Suprapubic skin (tissue), 4 donors: ENCODE data around the gene BAG5. TPM values are rescaled to one million over a fixed set of nuclear protein-coding genes. Genes with fewer than 3 reads are reported as not detected.

Experiments
- DNase-seq, 2 donors: peaks; one replicate each; pipeline ENCODE4 v3.0.0-alpha.2; 2019; ENCODE audit warnings: low spot score in 2 of 2
- H3K27ac ChIP-seq: fragments of 200-600 bp; sonication (generic); one replicate; pipeline ENCODE4 v1.5.1; 2019
- H3K27me3 ChIP-seq: fragments of 200-600 bp; sonication (generic); one replicate; pipeline ENCODE4 v1.5.1; 2019
- H3K36me3 ChIP-seq: fragments of 200-600 bp; sonication (generic); one replicate; pipeline ENCODE4 v1.5.1; 2019
- H3K4me1 ChIP-seq: fragments of 200-600 bp; sonication (generic); one replicate; pipeline ENCODE4 v1.5.1; 2019
- H3K4me3 ChIP-seq: fragments of 200-600 bp; sonication (generic); one replicate; pipeline ENCODE4 v1.5.1; 2019; ENCODE audit warnings: mild to moderate bottlenecking
- H3K9me3 ChIP-seq: fragments of 200-600 bp; sonication (generic); one replicate; pipeline ENCODE4 v1.5.1; 2019
- CTCF ChIP-seq, 2 donors: fragments of 200-600 bp in 1 of 2; fragments of 450-650 bp in 1 of 2; sonication (generic) in 1 of 2; IDR thresholded peaks; one replicate each; pipeline ENCODE4 v1.5.1; 2016 to 2019; ENCODE audit warnings: antibody characterized with exemption in 2 of 2, mild to moderate bottlenecking in 1 of 2, moderate library complexity in 1 of 2
- EP300 ChIP-seq: sonication (generic); formaldehyde crosslinking; IDR thresholded peaks from one replicate; pipeline ENCODE4 v1.6.1; 2017; ENCODE audit warnings: antibody characterized with exemption
- POLR2A ChIP-seq, 2 donors: fragments of 450-650 bp; IDR thresholded peaks; one replicate each; pipeline ENCODE4 v1.6.1; 2017; ENCODE audit warnings: antibody characterized with exemption in 2 of 2, mild to moderate bottlenecking in 2 of 2, moderate library complexity in 2 of 2
- POLR2AphosphoS5 ChIP-seq, 3 donors: sonication (generic); formaldehyde crosslinking; IDR thresholded peaks; one replicate each; pipeline ENCODE4 v1.6.1; 2017; ENCODE audit warnings: antibody characterized with exemption in 3 of 3
- WGBS: methylation state at CpG from one replicate; pipeline ENCODE4 v1.1.5; 2018; 5-methylcytosine and 5-hydroxymethylcytosine counted together
- total RNA-seq, 4 donors: library from RNA; depleted of rRNA; stranded (reverse); fragments of >200 nt; gene quantifications; one replicate each; pipeline ENCODE4 v1.1.0, GENCODE V29; 2016

Gene BAG5
- total RNA-seq, 4 donors from 2014 or later, result 30.2 to 55.1 (median 39.9) TPM

- no peaks in the 10 kb centered on the region for H3K36me3 ChIP-seq
- no peaks in the 10 kb centered on the region for H3K27me3 ChIP-seq
- no peaks in the 10 kb centered on the region for H3K9me3 ChIP-seq
- H3K4me1 ChIP-seq, result peaks cover 85% of the 10 kb centered on the region
- no peak overlapping the region for H3K4me3 ChIP-seq
- DNase-seq, result peak in 1 of 2 donors; percentile 69
- 88% methylated on average over 17 of the region's 29 CpGs for WGBS
- H3K27ac ChIP-seq, result no peak overlapping the region
- no peak for TF ChIP-seq CTCF (IDR thresholded peaks at IDR 0.05)
Observed at GRCh38 chr14:103545219-103545914, 17.1 kb downstream of the BAG5 start.

GRCh38 chr14:103544388-103545218, 17.9 kb downstream of the BAG5 start:
- peak overlapping the region; percentile 1 for H3K27ac ChIP-seq
- no peaks in the 10 kb centered on the region for H3K9me3 ChIP-seq
- 86% methylated on average over 4 of the region's 35 CpGs for WGBS
- peaks cover 85% of the 10 kb centered on the region for H3K4me1 ChIP-seq
- H3K36me3 ChIP-seq, result no peaks in the 10 kb centered on the region
- no peak overlapping the region for H3K4me3 ChIP-seq
- TF ChIP-seq POLR2A (IDR thresholded peaks at IDR 0.05) (no peak), POLR2AphosphoS5 (IDR thresholded peaks at IDR 0.05) (no peak)
- DNase-seq, result peak in 1 of 2 donors; percentile 58
- no peaks in the 10 kb centered on the region for H3K27me3 ChIP-seq

GRCh38 chr14:103543721-103544387, 18.6 kb downstream of the BAG5 start:
- no CpG with 5 or more reads among the region's 19 CpGs for WGBS
- TF ChIP-seq CTCF (IDR thresholded peaks at IDR 0.05), result no peak
- H3K4me3 ChIP-seq, result no peak overlapping the region

GRCh38 chr14:103543140-103543539, 19.3 kb downstream of the BAG5 start:
- no peak for DNase-seq
- H3K4me3 ChIP-seq, result no peak overlapping the region

More at GRCh38 chr14:103543721-103544387, 18.6 kb downstream of the BAG5 start:
- no peaks in the 10 kb centered on the region for H3K36me3 ChIP-seq
- no peak for DNase-seq
- no peaks in the 10 kb centered on the region for H3K27me3 ChIP-seq
- H3K27ac ChIP-seq, result peak overlapping the region; percentile 1
- H3K9me3 ChIP-seq, result no peaks in the 10 kb centered on the region
- peaks cover 85% of the 10 kb centered on the region for H3K4me1 ChIP-seq

GRCh38 chr14:103542605-103543088, 19.8 kb downstream of the BAG5 start:
- no peak for DNase-seq
- H3K9me3 ChIP-seq, result no peaks in the 10 kb centered on the region
- TF ChIP-seq POLR2A (IDR thresholded peaks at IDR 0.05), result no peak
- no peak for TF ChIP-seq POLR2AphosphoS5 (IDR thresholded peaks at IDR 0.05)
- TF ChIP-seq EP300, result no peak
- TF ChIP-seq CTCF (IDR thresholded peaks at IDR 0.05), result no peak
- no peaks in the 10 kb centered on the region for H3K36me3 ChIP-seq
- H3K4me1 ChIP-seq, result peaks cover 88% of the 10 kb centered on the region
- H3K27me3 ChIP-seq, result no peaks in the 10 kb centered on the region
- 19% methylated on average over 5 of the region's 18 CpGs for WGBS
- peak overlapping the region; percentile 65 for H3K27ac ChIP-seq
- no peak overlapping the region for H3K4me3 ChIP-seq

More at GRCh38 chr14:103543140-103543539, 19.3 kb downstream of the BAG5 start:
- TF ChIP-seq CTCF (IDR thresholded peaks at IDR 0.05) (no peak), POLR2AphosphoS5 (IDR thresholded peaks at IDR 0.05) (no peak), POLR2A (IDR thresholded peaks at IDR 0.05) (no peak), EP300 (no peak)
- H3K36me3 ChIP-seq, result no peaks in the 10 kb centered on the region
- peaks cover 86% of the 10 kb centered on the region for H3K4me1 ChIP-seq
- 60% methylated on average over 1 of the region's 10 CpGs for WGBS
- no peaks in the 10 kb centered on the region for H3K27me3 ChIP-seq
- H3K9me3 ChIP-seq, result no peaks in the 10 kb centered on the region
- peak overlapping the region; percentile 65 for H3K27ac ChIP-seq
